ENCODE results near the gene HMGA1.
"Not testable (repeated sequence)": the region's sequence is repeated elsewhere in the genome, so short reads cannot be mapped to it uniquely, and the experiment has no call there.

Gene HMGA1

GRCh38 chr6:34239893-34240292 lies 3.2 kb downstream of the HMGA1 start:
- in situ Hi-C loops (cut with MboI; ENCODE audit: low sequenced_read_pairs), result no loop called here

GRCh38 chr6:34240329-34241248 lies 3.9 kb downstream of the HMGA1 start:
- in situ Hi-C loops (cut with MboI; ENCODE audit: low sequenced_read_pairs), result no loop called here

- in situ Hi-C loops (cut with MboI; ENCODE audit: low sequenced_read_pairs), result no loop called here
Observed at GRCh38 chr6:34241351-34242215, 4.9 kb downstream of the HMGA1 start.

GRCh38 chr6:34242252-34243130 lies 5.8 kb downstream of the HMGA1 start:
- in situ Hi-C loops (cut with MboI; ENCODE audit: low sequenced_read_pairs), result no loop called here

GRCh38 chr6:34243131-34243771 lies 6.6 kb downstream of the HMGA1 start:
- in situ Hi-C loops (cut with MboI; ENCODE audit: low sequenced_read_pairs), result no loop called here

GRCh38 chr6:34243901-34244884 lies 7.5 kb downstream of the HMGA1 start:
- in situ Hi-C loops (cut with MboI; ENCODE audit: low sequenced_read_pairs), result no loop called here

GRCh38 chr6:34245032-34245760 lies 8.5 kb downstream of the HMGA1 start:
- in situ Hi-C loops (cut with MboI; ENCODE audit: low sequenced_read_pairs), result loop anchor here (5.0 kb wide), 1 partner anchor 172 kb away; no protein-coding TSS in a partner anchor

- in situ Hi-C loops (cut with MboI; ENCODE audit: low sequenced_read_pairs), result loop anchor here (5.0 kb wide), 1 partner anchor 172 kb away; no protein-coding TSS in a partner anchor
Observed at GRCh38 chr6:34245761-34246140, 9.1 kb downstream of the HMGA1 start.

GRCh38 chr6:34246249-34246562 lies 9.5 kb downstream of the HMGA1 start:
- in situ Hi-C loops (cut with MboI; ENCODE audit: low sequenced_read_pairs), result loop anchor here (5.0 kb wide), 1 partner anchor 171 kb away; no protein-coding TSS in a partner anchor

- in situ Hi-C loops (cut with MboI; ENCODE audit: low sequenced_read_pairs), result loop anchor here (5.0 kb wide), 1 partner anchor 171 kb away; no protein-coding TSS in a partner anchor
Observed at GRCh38 chr6:34246563-34247391, 10.1 kb downstream of the HMGA1 start.

- in situ Hi-C loops (cut with MboI; ENCODE audit: low sequenced_read_pairs), result loop anchor here (5.0 kb wide), 1 partner anchor 170 kb away; no protein-coding TSS in a partner anchor
Observed at GRCh38 chr6:34247481-34248197, 11.0 kb downstream of the HMGA1 start.

- in situ Hi-C loops (cut with MboI; ENCODE audit: low sequenced_read_pairs), result loop anchor here (5.0 kb wide), 1 partner anchor 169 kb away; no protein-coding TSS in a partner anchor
Observed at GRCh38 chr6:34248198-34248726, 11.6 kb downstream of the HMGA1 start.

GRCh38 chr6:34248727-34249468 lies 12.2 kb downstream of the HMGA1 start, which contains the start of gene SMIM29:
Gene SMIM29 (minus strand): TSS chr6:34249006. CDS start chr6:34247791, 1,215 bp downstream.
- in situ Hi-C loops (cut with MboI; ENCODE audit: low sequenced_read_pairs), result loop anchor here (5.0 kb wide), 1 partner anchor 168 kb away; no protein-coding TSS in a partner anchor

- in situ Hi-C loops (cut with MboI; ENCODE audit: low sequenced_read_pairs), result loop anchor here (5.0 kb wide), 1 partner anchor 168 kb away; no protein-coding TSS in a partner anchor
Observed at GRCh38 chr6:34249469-34250261, 13.0 kb downstream of the HMGA1 start.

- in situ Hi-C loops (cut with MboI; ENCODE audit: low sequenced_read_pairs), result not testable (repeated sequence)
Observed at GRCh38 chr6:34252395-34252794, 15.7 kb downstream of the HMGA1 start.
